HG02885 (cell line): Measurements from ENCODE around the gene GNA15.
"Not testable (repeated sequence)": the region's sequence is repeated elsewhere in the genome, so short reads cannot be mapped to it uniquely, and the experiment has no call there.

Source experiments
- ATAC-seq: cut with Tn5 transposase; IDR thresholded peaks from one replicate; pipeline ENCODE4 v1.9.1; 2021; ENCODE audit warnings: mild to moderate bottlenecking; ENCODE audit not compliant: unreplicated experiment, poor library complexity

The GNA15 gene

GRCh38 chr19:3202895-3203294, 67.1 kb downstream of the GNA15 start:
- ATAC-seq: not testable (repeated sequence)

GRCh38 chr19:3203805-3204645, 68.2 kb downstream of the GNA15 start:
- ATAC-seq: no peak

GRCh38 chr19:3204646-3205275, 68.9 kb downstream of the GNA15 start:
- ATAC-seq: no peak

- ATAC-seq: no peak
Observed at GRCh38 chr19:3206216-3206953, 70.6 kb downstream of the GNA15 start.

- ATAC-seq: no peak
Observed at GRCh38 chr19:3207461-3208242, 71.8 kb downstream of the GNA15 start.

GRCh38 chr19:3208317-3209207, 72.7 kb downstream of the GNA15 start:
- ATAC-seq: no peak

GRCh38 chr19:3210347-3211017, 74.6 kb downstream of the GNA15 start:
- no peak for ATAC-seq

- no peak for ATAC-seq
Observed at GRCh38 chr19:3211191-3211590, 75.4 kb downstream of the GNA15 start.

GRCh38 chr19:3213159-3213558, 77.3 kb downstream of the GNA15 start:
- no peak for ATAC-seq
